OCI-LY3 (cell line): ENCODE results near the gene PANX2.

ENCODE experiments used
- H2AFZ ChIP-seq: fragments of 200-600, 300-600 bp; shearing (Covaris generic); 2 replicates; pipeline ENCODE4 v1.6.0; 2014; ENCODE audit warnings: antibody characterized with exemption, low read depth, low read length
- H3K27ac ChIP-seq: fragments of 200-600, 300-600 bp; sonication (generic); 2 replicates; pipeline ENCODE4 v1.5.1; 2014; ENCODE audit warnings: mild to moderate bottlenecking, low read length, moderate library complexity, mixed read lengths
- H3K27me3 ChIP-seq: fragments of 200-600, 300-600 bp; sonication (generic); 2 replicates; pipeline ENCODE4 v1.6.1; 2014; ENCODE audit warnings: low read depth, low read length, mixed read lengths
- H3K36me3 ChIP-seq: fragments of 200-600, 300-600 bp; sonication (generic); replicated peaks from 2 replicates; pipeline ENCODE3; 2014; ENCODE audit warnings: low read depth, low read length, mixed read lengths
- H3K4me1 ChIP-seq: fragments of 300-600, 200-600 bp; sonication (generic); 2 replicates; pipeline ENCODE4 v1.6.1; 2014; ENCODE audit warnings: low read length, mixed read lengths
- H3K4me2 ChIP-seq: fragments of 200-600, 300-600 bp; sonication (generic); 2 replicates; pipeline ENCODE4 v1.6.1; 2014; ENCODE audit warnings: low read length, mixed read lengths
- H3K4me3 ChIP-seq: fragments of 300-600, 200-600 bp; sonication (generic); 2 replicates; pipeline ENCODE4 v1.5.1; 2014; ENCODE audit warnings: antibody characterized with exemption, mild to moderate bottlenecking, low read length, moderate library complexity
- H3K79me2 ChIP-seq: fragments of 300-600, 200-600 bp; shearing (Covaris generic); 2 replicates; pipeline ENCODE4 v1.6.1; 2014; ENCODE audit warnings: mild to moderate bottlenecking, low read length, mixed read lengths
- H3K9ac ChIP-seq: fragments of 300-600, 200-600 bp; shearing (Covaris generic); 2 replicates; pipeline ENCODE4 v1.6.0; 2014; ENCODE audit warnings: mild to moderate bottlenecking, low read length, moderate library complexity
- H3K9me3 ChIP-seq: fragments of 200-600, 300-600 bp; shearing (Covaris generic); 2 replicates; pipeline ENCODE4 v1.6.1; 2014; ENCODE audit warnings: low read length, mixed read lengths; ENCODE audit not compliant: insufficient read depth
- H4K20me1 ChIP-seq: fragments of 200-600, 300-600 bp; sonication (generic); 2 replicates; pipeline ENCODE4 v1.6.1; 2016; ENCODE audit warnings: low read length, mixed read lengths; ENCODE audit not compliant: insufficient read depth
- EZH2phosphoT487 ChIP-seq: fragments of 200-600 bp; shearing (Covaris generic); IDR thresholded peaks from 2 replicates; pipeline ENCODE4 v1.6.1; 2018; ENCODE audit warnings: antibody characterized with exemption, mixed run types, low read depth
- TF ChIP-seq, protein P1 (sequence below): fragments of 200-600, 300-600 bp; sonication (generic); IDR thresholded peaks from 2 replicates; pipeline ENCODE4 v1.5.1; 2014; ENCODE audit warnings: antibody characterized with exemption, low read length, low read depth

The PANX2 gene

DNA sequence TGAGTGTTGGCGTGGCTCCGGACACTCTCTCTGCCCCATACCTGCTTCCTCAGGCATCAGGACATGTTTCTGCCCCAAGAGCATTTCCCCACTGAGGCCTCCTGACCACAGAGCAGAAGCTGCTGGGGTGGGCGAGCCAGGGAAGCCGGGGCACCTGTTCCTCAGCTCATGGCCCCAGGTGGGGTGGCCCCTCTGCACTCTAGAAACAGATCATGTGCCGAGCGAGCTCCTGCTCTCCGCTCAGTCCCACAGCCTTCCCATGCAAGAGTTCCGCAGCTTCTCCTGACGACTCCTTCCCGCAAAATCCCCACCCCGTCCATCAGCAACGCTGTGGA is 22.4 kb upstream of the PANX2 start:
- Histone ChIP-seq H3K9ac (no peak overlapping the region), H3K36me3 (no peaks in the 10 kb centered on the region), H4K20me1 (no peaks in the 10 kb centered on the region), H3K4me1 (peaks cover 2% of the 10 kb centered on the region; the same call in 1 of the 2 replicates), H3K79me2 (no peaks in the 10 kb centered on the region), H2AFZ (no peak overlapping the region), H3K4me2 (no peak overlapping the region), H3K27me3 (peaks cover 8% of the 10 kb centered on the region; the same call in 1 of the 2 replicates), H3K4me3 (no peak overlapping the region), H3K27ac (no peak overlapping the region), H3K9me3 (no peaks in the 10 kb centered on the region)
- TF ChIP-seq EZH2phosphoT487, result no peak
- TF ChIP-seq, protein P1, sequence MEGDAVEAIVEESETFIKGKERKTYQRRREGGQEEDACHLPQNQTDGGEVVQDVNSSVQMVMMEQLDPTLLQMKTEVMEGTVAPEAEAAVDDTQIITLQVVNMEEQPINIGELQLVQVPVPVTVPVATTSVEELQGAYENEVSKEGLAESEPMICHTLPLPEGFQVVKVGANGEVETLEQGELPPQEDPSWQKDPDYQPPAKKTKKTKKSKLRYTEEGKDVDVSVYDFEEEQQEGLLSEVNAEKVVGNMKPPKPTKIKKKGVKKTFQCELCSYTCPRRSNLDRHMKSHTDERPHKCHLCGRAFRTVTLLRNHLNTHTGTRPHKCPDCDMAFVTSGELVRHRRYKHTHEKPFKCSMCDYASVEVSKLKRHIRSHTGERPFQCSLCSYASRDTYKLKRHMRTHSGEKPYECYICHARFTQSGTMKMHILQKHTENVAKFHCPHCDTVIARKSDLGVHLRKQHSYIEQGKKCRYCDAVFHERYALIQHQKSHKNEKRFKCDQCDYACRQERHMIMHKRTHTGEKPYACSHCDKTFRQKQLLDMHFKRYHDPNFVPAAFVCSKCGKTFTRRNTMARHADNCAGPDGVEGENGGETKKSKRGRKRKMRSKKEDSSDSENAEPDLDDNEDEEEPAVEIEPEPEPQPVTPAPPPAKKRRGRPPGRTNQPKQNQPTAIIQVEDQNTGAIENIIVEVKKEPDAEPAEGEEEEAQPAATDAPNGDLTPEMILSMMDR, result no peak

DNA sequence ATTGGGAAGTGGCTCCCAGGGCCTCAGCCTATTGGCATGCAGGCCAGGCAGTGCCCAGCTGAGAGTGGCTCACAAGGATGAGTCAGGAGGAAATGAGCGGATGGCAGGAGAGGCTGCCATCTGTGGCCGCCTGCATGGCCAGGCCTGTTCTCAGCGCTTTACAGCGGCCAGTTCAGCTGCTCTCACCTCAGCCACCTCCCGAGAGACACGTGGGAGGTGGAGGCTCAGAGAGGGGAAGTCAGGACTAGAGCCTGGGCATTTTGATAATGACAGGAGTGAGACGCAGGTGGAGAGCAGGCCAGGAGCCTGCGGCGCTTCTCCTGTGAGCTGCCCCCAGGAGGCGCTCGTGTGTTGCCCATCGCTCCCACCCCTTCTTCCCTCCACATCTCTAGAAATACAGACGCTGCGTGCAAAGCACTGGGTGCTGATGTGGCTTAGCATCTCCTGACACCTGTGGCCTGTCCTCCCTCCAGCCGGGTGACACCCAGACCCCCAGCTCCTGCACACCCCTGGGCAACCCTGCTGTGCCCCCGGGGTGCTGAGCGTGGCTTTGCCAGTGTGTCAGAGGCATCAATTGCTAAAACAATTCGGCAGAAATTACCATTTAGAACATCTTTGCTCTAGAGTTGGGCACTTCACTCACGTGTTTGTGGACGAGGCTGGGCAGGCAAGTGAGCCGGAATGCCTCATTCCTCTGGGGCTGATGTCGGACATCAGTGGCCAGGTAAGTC is 21.4 kb upstream of the PANX2 start:
- peaks cover 8% of the 10 kb centered on the region; the same call in 1 of the 2 replicates for H3K27me3 ChIP-seq

GRCh38 chr22:50150161-50151129 is 20.1 kb upstream of the PANX2 start:
- H2AFZ ChIP-seq, result no peak overlapping the region
- no peaks in the 10 kb centered on the region for H3K36me3 ChIP-seq
- H3K9me3 ChIP-seq, result no peaks in the 10 kb centered on the region
- peaks cover 2% of the 10 kb centered on the region; the same call in 1 of the 2 replicates for H3K4me1 ChIP-seq
- no peak overlapping the region for H3K9ac ChIP-seq
- no peak for TF ChIP-seq EZH2phosphoT487
- TF ChIP-seq, protein P1, result no peak
- no peak overlapping the region for H3K4me3 ChIP-seq
- H4K20me1 ChIP-seq, result no peaks in the 10 kb centered on the region
- H3K4me2 ChIP-seq, result no peak overlapping the region
- H3K27ac ChIP-seq, result no peak overlapping the region
- no peaks in the 10 kb centered on the region for H3K79me2 ChIP-seq
- peaks cover 8% of the 10 kb centered on the region; the same call in 1 of the 2 replicates for H3K27me3 ChIP-seq

More for the DNA sequence above, 21.4 kb upstream of the PANX2 start:
- H2AFZ ChIP-seq, result peak overlapping the region; percentile 54; the same call in 1 of the 2 replicates
- H3K4me3 ChIP-seq, result no peak overlapping the region
- TF ChIP-seq, protein P1, result peak; percentile 77
- TF ChIP-seq EZH2phosphoT487, result no peak
- H3K9me3 ChIP-seq, result no peaks in the 10 kb centered on the region
- H3K79me2 ChIP-seq, result no peaks in the 10 kb centered on the region
- H3K4me1 ChIP-seq, result peaks cover 2% of the 10 kb centered on the region; the same call in 1 of the 2 replicates
- no peaks in the 10 kb centered on the region for H4K20me1 ChIP-seq
- H3K27ac ChIP-seq, result no peak overlapping the region
- H3K4me2 ChIP-seq, result peak overlapping the region; percentile 40; the same call in 1 of the 2 replicates
- no peaks in the 10 kb centered on the region for H3K36me3 ChIP-seq
- no peak overlapping the region for H3K9ac ChIP-seq
